GM12873 (cell line): ENCODE data around the gene CCSER2.

Experiments used
- CTCF ChIP-seq: IDR thresholded peaks from 2 replicates; pipeline ENCODE4 v1.5.1; 2012; ENCODE audit warnings: low read depth, mild to moderate bottlenecking, moderate library complexity, low read length, control low read depth; ENCODE audit not compliant: insufficient read depth; ENCODE audit errors: missing control alignments

Gene CCSER2

DNA sequence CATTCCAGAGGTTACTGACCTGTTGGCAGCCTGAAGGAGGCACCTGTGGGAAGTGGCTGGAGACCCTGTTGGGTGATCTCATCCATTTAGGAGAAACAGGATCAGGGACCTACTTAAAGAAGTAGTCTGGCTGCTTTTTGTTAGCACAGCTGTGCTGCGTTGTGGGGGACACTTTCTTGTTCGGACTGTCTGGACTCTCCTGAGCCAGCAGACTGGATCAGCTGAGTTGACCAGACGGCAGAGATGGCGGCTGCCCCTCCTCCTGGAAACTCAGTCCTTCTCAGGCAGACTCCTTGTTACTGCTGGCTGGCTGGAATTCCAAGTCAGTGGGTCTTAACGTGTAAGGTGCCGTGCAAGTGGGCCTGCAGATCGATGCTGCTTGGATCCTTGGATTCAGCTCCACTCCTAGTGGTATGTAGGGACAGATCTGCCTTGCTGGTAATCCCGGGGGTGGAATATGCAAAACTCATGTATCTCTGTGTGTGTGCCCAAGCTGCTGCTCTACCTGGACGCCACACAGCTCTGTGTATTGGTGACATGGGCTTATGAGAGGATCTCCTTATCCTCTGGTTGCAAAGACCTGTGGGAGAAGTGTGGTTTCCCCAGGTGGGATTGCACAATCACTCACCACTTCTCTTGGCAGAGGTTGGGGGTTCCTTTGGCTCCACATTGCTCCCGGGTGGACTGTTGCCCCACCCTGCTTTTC, 87.3 kb downstream of the CCSER2 start:
- TF ChIP-seq CTCF, result no peak

- no peak for TF ChIP-seq CTCF
Observed at GRCh38 chr10:84416245-84416555, 87.8 kb downstream of the CCSER2 start.

DNA sequence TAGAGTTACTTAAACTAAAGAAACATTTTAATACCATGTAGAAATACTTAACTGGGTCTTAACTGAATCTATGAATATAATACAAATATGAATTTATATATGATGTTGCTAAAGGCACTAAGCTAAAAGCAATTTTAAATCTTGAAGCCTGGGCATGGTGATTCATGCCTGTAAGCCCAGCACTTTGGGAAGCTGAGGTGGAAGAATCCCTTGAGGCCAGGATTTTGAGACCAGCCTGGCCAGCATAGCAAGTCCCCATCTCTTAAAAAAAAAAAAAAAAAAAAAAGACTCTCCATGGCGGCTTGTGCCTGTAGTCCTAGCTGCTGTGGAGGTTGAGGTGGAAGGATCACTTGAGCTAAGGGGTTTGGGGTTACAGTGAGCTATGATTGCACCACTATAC, 95.3 kb downstream of the CCSER2 start:
- TF ChIP-seq CTCF, result no peak

GRCh38 chr10:84424731-84425167, 96.4 kb downstream of the CCSER2 start:
- TF ChIP-seq CTCF, result no peak

DNA sequence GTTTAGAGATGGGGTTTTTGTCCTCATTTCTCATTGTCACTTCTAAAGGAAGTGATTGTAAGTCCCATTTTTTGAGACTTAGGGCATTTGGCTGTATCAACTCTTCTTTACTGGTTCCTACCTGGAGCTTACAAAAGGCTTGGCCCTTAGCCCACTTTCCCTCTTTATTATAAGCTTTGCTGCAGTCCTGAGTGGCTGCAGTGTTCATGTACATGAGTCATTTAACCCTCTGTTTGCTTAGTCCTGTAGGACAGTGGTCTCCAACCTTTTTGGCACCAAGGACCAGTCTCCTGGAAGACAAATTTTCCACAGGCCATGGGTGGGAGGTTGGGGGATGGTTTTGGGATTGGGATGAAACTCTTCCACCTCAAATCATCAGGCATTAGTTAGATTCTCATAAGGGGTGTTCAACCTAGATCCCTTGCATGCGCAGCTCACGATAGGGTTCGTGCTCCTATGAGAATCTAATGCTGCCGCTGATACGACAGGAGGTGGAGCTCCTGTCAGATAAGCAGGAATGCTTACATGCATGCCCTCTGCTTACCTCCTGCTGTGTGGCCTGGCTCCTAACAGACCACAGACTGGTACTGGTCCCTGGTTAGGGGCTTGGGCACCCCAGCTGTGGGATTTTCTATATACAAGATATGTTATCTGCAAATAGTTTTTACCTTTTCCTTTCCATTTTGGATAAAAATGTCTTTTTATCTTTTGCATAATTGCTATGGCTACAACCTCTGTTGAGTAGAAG, 99.7 kb downstream of the CCSER2 start:
- no peak for TF ChIP-seq CTCF

DNA sequence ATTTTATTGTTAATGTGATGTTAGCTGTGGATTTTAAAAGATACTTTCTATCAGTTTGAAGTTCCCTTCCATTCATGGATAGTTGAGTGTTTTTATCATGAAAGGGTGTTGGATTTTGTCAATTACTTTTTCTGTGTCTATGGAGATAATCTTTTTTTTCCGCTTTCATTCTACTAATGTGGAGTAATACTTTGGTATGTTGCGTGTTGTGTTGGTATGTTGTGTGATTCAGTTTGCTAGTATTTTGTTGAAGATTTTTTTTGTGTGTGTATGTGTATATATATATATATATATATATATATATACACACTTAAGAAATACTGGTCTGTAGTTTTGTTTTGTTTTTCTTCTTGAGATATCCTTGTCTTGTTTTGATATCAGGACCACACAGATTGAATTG, 100.3 kb downstream of the CCSER2 start:
- no peak for TF ChIP-seq CTCF

GRCh38 chr10:84429926-84430520, 101.6 kb downstream of the CCSER2 start:
- peak; percentile 93 for TF ChIP-seq CTCF
